ENCODE data around the gene NDUFB7. TPM values are rescaled to one million over a fixed set of nuclear protein-coding genes. Genes with fewer than 3 reads are reported as not detected.
"Not testable (repeated sequence)": the region's sequence is repeated elsewhere in the genome, so short reads cannot be mapped to it uniquely, and the experiment has no call there.

NDUFB7 gene
- total RNA-seq, 4 donors from 2014 or later: 119 to 543 (median 221) TPM

DNA sequence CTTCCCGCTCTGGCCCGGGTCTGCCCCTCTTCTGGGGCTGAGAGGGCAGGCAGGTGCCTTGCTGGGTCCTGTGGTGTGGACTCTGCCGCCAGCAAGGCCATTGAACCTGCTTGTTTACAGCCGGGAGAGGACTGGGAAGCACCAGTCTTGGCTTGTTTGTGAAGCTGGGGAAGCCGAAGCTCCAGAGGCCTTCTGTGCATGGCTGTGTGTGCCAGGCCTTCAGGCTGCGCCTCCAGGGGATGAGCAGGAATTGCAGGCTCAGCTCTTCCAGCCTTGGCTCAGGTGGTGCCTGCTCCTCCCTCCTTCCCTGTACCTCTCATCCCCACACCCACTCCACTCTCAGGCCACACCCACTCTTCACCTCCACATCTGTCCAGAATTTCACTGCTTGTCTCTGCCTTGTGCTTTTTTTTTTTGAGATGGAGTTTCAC is 17.5 kb downstream of the NDUFB7 start:
- Histone ChIP-seq H3K36me3 (no peaks in the 10 kb centered on the region), H3K4me1 (peaks cover 0 to 11% of the 10 kb centered on the region in 2 donors), H3K27me3 (no peaks in the 10 kb centered on the region), H3K9me3 (no peaks in the 10 kb centered on the region), H3K4me3 (no peak overlapping the region), H3K27ac (no peak overlapping the region)
- TF ChIP-seq, protein P1, sequence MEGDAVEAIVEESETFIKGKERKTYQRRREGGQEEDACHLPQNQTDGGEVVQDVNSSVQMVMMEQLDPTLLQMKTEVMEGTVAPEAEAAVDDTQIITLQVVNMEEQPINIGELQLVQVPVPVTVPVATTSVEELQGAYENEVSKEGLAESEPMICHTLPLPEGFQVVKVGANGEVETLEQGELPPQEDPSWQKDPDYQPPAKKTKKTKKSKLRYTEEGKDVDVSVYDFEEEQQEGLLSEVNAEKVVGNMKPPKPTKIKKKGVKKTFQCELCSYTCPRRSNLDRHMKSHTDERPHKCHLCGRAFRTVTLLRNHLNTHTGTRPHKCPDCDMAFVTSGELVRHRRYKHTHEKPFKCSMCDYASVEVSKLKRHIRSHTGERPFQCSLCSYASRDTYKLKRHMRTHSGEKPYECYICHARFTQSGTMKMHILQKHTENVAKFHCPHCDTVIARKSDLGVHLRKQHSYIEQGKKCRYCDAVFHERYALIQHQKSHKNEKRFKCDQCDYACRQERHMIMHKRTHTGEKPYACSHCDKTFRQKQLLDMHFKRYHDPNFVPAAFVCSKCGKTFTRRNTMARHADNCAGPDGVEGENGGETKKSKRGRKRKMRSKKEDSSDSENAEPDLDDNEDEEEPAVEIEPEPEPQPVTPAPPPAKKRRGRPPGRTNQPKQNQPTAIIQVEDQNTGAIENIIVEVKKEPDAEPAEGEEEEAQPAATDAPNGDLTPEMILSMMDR (IDR thresholded peaks at IDR 0.05): no peak
- TF ChIP-seq POLR2A (IDR thresholded peaks at IDR 0.05): no peak
- intact Hi-C loops (cut with DNase I; ENCODE audit: low total_unique reads): no loop called here
- DNase-seq: no peak

DNA sequence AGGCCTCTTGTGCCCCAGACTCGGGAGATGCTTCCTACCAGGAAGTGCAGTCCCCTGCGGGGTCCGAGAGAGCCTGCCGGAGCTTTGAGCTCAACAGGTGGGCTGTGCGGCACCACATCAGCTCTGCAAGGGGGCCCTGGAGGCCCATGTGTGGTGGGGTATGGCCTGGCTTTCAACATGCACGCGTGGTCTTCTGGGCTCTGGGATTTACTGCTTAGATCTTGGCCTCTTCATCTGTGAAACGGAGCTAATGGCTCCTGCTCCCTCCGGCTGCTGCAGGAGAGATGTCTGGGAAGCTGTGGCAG is 18.0 kb downstream of the NDUFB7 start:
- DNase-seq: no peak
- TF ChIP-seq POLR2A (IDR thresholded peaks at IDR 0.05): no peak
- TF ChIP-seq, protein P1 (IDR thresholded peaks at IDR 0.05): no peak
- Histone ChIP-seq H3K27me3 (no peaks in the 10 kb centered on the region), H3K36me3 (no peaks in the 10 kb centered on the region), H3K9me3 (no peaks in the 10 kb centered on the region), H3K27ac (no peak overlapping the region), H3K4me1 (peaks cover 0 to 11% of the 10 kb centered on the region in 2 donors), H3K4me3 (no peak overlapping the region)
- intact Hi-C loops (cut with DNase I; ENCODE audit: low total_unique reads): no loop called here

- Histone ChIP-seq H3K9me3 (no peaks in the 10 kb centered on the region), H3K27me3 (no peaks in the 10 kb centered on the region), H3K36me3 (no peaks in the 10 kb centered on the region), H3K27ac (no peak overlapping the region), H3K4me3 (no peak overlapping the region), H3K4me1 (peaks cover 0 to 11% of the 10 kb centered on the region in 2 donors)
- intact Hi-C loops (cut with DNase I; ENCODE audit: low total_unique reads): no loop called here
- TF ChIP-seq, protein P1 (IDR thresholded peaks at IDR 0.05): no peak
- TF ChIP-seq POLR2A (IDR thresholded peaks at IDR 0.05): no peak
- DNase-seq: no peak
These were observed 18.6 kb downstream of the NDUFB7 start for GRCh38 chr19:14553042-14553938.

DNA sequence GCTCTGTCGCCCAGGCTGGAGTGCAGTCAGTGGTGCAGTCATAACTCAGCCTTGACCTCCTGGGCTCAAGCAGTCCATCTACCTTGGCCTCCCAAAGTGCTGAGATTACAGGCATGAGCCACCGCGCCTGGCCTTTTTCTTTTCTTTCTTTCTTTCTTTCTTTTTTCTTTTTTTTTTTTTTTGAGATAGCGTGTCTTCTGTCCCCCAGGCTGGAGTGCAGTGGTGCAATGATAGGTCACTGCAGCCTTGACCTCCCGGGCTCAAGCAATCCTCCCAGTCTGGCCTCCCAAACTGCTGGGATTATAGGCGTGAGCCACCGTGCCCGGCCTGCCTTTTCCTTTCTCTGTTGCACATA is 19.9 kb downstream of the NDUFB7 start:
- H3K27me3 ChIP-seq; H3K9me3 ChIP-seq; DNase-seq; H3K36me3 ChIP-seq; H3K4me3 ChIP-seq; intact Hi-C loops (cut with DNase I; ENCODE audit: low total_unique reads); H3K27ac ChIP-seq: not testable (repeated sequence)
- H3K4me1 ChIP-seq: peaks cover 0 to 11% of the 10 kb centered on the region in 2 donors

DNA sequence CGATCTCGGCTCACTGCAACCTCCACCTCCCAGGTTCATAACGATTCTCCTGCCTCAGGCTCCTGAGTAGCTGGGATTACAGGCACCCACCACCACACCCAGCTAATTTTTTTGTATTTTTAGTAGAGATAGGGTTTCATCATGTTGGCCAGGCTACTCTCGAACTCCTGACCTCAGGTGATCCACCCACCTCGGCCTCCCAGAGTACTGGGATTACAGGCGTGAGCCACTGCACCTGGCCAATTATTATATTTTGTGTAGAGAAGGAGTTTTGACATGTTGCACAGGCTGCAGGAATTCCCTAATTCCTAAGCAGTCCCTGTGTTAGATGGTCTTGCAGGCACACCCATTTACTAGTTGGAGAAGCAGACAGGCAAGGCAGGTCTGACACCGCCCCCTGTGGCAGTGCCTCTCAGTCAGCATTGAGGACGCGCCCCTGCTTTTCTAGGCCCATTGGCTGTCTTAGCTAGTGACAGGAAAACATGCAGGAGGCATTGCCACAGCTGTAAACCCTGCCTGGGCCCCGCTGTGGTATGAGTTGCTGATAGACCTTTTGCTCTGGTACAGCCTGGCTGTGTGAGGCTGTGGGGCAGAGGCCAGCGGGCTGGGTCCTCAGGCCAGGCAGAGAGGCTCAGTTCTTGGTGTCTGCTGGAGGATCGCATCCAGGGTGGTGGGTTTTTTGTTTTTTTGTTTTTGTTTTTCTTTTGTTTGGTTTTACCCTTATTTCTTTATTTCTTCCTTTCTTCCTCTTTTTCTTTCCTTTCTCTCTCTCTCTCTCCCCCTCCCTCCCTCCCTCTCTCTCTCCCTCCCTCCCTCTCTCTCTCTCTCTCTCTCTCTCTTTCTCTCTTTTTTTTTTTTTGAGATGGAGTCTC is 20.5 kb downstream of the NDUFB7 start:
- H3K4me1 ChIP-seq; DNase-seq; H3K27ac ChIP-seq; H3K9me3 ChIP-seq; H3K27me3 ChIP-seq; H3K36me3 ChIP-seq; intact Hi-C loops (cut with DNase I; ENCODE audit: low total_unique reads); H3K4me3 ChIP-seq: not testable (repeated sequence)

- intact Hi-C loops (cut with DNase I; ENCODE audit: low total_unique reads): no loop called here
- no peaks in the 10 kb centered on the region for H3K4me1 ChIP-seq
- H3K27ac ChIP-seq: no peak overlapping the region
- no peak for TF ChIP-seq POLR2A (IDR thresholded peaks at IDR 0.05)
- TF ChIP-seq, protein P1 (IDR thresholded peaks at IDR 0.05): no peak
- H3K9me3 ChIP-seq: no peaks in the 10 kb centered on the region
- H3K4me3 ChIP-seq: no peak overlapping the region
- H3K36me3 ChIP-seq: no peaks in the 10 kb centered on the region
- no peaks in the 10 kb centered on the region for H3K27me3 ChIP-seq
- no peak for DNase-seq
These were observed 21.6 kb downstream of the NDUFB7 start for GRCh38 chr19:14550201-14550754.
